T47D (cell line): Measurements from ENCODE around the gene PACSIN2.
A peak's percentile ranks its signal among the peaks of the same experiment; 100 is the strongest.
"Not testable (repeated sequence)": the region's sequence is repeated elsewhere in the genome, so short reads cannot be mapped to it uniquely, and the experiment has no call there.

Source experiments
- DNase-seq, 2 experiments: peaks; one replicate each; pipeline versions ENCODE4 v3.0.0 to v3.0.0-alpha.2; 2011 to 2012; ENCODE audit warnings: low read depth in 1 of 2, low spot score in 1 of 2
- JUND ChIP-seq: IDR thresholded peaks from 2 replicates; pipeline ENCODE4 v1.6.1; 2012; ENCODE audit warnings: low read depth
- in situ Hi-C: cut with HindIII; loops from 2 replicates; pipeline ENCODE4 v1.10.0; 2016; ENCODE audit warnings: low sequenced_read_pairs, low pct_unique_long_range_greater_than_20kb

The PACSIN2 gene

DNA sequence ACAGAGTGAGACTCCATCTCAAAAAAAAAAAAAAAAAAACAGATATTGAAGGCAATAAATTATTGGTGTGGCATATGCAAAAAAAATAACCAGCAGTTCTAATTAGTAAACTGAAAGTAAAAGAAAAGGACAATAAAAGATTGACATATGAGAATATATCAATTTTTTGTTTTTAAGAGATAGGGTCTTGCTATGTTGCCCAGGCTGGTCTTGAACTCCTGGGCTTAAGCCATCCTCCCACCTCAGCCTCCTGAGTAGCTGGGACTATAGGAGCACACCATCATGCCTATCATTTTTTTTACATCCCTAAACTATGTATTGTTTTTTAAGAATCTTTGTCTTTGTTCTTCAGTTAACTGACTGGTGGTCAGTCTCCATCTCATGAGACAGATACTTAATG, 31.5 kb downstream of the PACSIN2 start:
- TF ChIP-seq JUND, result no peak
- DNase-seq, result no peak
- in situ Hi-C loops, result no loop called here

DNA sequence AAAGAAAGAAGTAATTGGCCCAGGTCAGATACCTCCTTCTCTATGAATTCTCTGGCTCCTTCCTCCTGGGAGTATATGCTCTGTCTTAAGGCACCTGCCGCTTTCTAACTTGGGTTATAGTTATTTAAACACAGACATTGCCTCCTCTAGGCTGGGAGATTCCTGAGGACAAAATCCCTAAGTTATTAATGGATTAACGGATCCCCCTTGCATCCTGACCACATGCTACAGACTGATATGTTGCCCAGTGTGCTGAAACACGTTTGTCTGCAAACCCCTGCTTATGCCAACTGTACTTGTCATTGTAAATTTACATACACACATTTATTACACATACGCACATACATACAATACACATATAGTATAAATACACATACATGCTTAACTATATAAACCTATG, 35.3 kb downstream of the PACSIN2 start:
- no peak for TF ChIP-seq JUND
- no peak for DNase-seq
- in situ Hi-C loops, result no loop called here

GRCh38 chr22:42978453-42979103, 36.4 kb downstream of the PACSIN2 start:
- in situ Hi-C loops, result no loop called here
- no peak for TF ChIP-seq JUND
- DNase-seq, result peak; percentile 52 to 92

GRCh38 chr22:42977569-42977968, 37.4 kb downstream of the PACSIN2 start:
- no peak for DNase-seq
- in situ Hi-C loops, result no loop called here
- no peak for TF ChIP-seq JUND

- in situ Hi-C loops, result no loop called here
- no peak for TF ChIP-seq JUND
- DNase-seq, result peak in 1 of 2 experiments; percentile 13
These were observed 38.6 kb downstream of the PACSIN2 start for GRCh38 chr22:42976217-42976933.

DNA sequence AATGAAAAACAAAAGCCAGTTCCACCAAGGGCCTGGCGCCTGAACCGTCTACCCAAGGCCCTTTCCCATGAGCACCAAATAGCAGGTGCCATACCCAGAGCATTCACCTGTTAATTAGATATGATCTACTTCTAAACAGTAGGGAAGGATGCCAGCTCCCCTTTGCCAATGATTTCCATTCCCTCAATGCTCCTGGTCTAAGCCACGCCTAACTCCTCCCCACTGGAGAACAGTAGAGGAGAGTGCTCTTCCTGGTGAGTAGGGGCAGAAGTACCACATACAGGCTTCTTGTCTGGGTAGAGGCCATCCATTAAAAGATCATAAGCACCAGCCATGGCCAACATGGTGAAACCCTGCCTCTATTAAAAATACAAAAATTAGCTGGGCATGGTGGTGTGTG, 40.7 kb downstream of the PACSIN2 start:
- peak in 1 of 2 experiments; percentile 15 for DNase-seq
- in situ Hi-C loops, result no loop called here
- no peak for TF ChIP-seq JUND

DNA sequence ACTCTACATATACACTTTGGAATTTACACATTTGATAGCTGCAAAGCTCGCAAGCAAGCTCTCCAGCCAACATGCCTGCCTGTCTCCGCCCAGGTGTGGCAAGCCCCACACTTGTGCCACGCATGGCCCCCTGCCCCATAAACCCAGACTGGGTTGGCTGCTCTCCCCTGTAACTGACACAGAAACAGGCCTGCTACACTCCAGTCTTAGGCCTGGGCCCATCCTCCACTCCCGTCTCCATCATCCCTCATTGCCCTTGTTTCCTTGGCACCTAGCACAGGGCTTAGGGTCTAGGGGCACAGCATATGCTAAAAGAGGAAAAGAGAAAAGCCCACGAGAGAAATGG, 41.4 kb downstream of the PACSIN2 start:
- DNase-seq, result no peak
- in situ Hi-C loops, result no loop called here
- no peak for TF ChIP-seq JUND

GRCh38 chr22:42972649-42973535, 42.1 kb downstream of the PACSIN2 start:
- TF ChIP-seq JUND, result no peak
- no peak for DNase-seq
- in situ Hi-C loops, result no loop called here

- in situ Hi-C loops, DNase-seq: not testable (repeated sequence)
These were observed 43.5 kb downstream of the PACSIN2 start for GRCh38 chr22:42971473-42971860.

- DNase-seq, result no peak
- in situ Hi-C loops, result no loop called here
- TF ChIP-seq JUND, result no peak
These were observed 44.9 kb downstream of the PACSIN2 start for GRCh38 chr22:42970029-42970428.

GRCh38 chr22:42969348-42969975, 45.5 kb downstream of the PACSIN2 start:
- TF ChIP-seq JUND, result no peak
- in situ Hi-C loops, result no loop called here
- no peak for DNase-seq

GRCh38 chr22:42967933-42968332, 47.0 kb downstream of the PACSIN2 start:
- no peak for DNase-seq
- TF ChIP-seq JUND, result no peak
- in situ Hi-C loops, result no loop called here
